Effector CD4-positive, alpha-beta T cell (primary cell): ENCODE measurements around the gene SHC3.

ENCODE experiments used
- DNase-seq: peaks from one replicate; pipeline ENCODE4 v3.0.0-alpha.2; 2020

Gene SHC3

GRCh38 chr9:89049646-89050045 lies 129.0 kb downstream of the SHC3 start:
- DNase-seq: no peak

DNA sequence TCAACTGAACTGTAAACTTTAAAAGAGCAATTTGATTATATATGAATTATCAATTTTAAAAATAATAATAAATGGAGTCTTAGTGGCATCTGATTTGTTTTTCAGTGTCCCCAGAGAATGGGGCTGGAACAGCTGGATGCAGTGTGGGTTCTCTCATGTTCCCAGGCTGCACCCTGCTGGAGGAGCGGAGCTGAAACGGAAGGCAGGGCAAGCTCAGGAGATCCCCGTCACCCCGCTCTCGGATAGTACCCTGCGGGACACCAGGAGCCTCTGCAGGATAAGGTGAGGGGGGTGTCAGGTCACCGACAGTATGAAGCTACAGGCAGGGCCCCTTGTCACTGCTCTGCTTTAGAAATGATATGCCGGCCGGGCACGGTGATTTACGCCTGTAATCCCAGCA lies 130.0 kb downstream of the SHC3 start:
- no peak for DNase-seq

- no peak for DNase-seq
Measured at GRCh38 chr9:89047667-89048066, 131.0 kb downstream of the SHC3 start.

GRCh38 chr9:89046832-89047231 lies 131.8 kb downstream of the SHC3 start:
- no peak for DNase-seq

- no peak for DNase-seq
Measured at GRCh38 chr9:89044881-89045280, 133.7 kb downstream of the SHC3 start.

- DNase-seq: no peak
Measured at GRCh38 chr9:89044104-89044503, 134.5 kb downstream of the SHC3 start.

DNA sequence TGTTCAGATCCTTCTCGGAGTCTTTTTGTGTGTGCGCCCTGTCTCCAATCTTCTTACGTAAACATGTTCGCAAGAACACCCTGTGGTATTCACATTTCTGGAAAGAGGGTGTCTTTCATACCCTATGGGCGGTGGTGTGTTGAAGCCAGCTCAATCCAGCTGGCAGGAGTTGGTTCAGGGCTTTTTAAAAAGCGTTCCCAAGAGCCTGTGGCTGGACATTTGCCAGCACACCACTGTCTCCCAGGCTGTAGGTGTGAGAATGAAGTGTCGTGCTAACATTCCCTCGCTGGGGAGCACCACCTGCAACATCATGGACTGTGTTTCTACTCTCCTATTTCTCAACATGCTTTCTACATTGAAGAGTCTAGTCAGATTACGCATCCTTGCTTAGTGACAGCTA lies 135.6 kb downstream of the SHC3 start:
- no peak for DNase-seq

DNA sequence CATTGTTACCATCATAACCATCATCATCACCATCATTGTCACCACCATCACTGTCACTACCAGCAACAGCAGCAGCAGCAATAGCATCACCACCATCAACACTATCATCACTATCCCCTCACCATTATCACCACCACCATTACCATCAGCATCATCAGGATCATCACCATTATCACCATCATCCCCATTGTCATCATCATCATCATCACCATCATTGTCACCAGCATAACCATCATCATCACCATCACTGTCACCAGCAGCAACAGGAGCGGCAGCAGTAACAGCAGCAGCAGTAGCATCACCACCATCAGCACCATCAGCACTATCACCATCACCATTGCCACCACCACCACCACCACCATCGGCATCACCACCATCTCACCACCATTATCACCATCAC lies 139.0 kb downstream of the SHC3 start:
- DNase-seq: no peak

DNA sequence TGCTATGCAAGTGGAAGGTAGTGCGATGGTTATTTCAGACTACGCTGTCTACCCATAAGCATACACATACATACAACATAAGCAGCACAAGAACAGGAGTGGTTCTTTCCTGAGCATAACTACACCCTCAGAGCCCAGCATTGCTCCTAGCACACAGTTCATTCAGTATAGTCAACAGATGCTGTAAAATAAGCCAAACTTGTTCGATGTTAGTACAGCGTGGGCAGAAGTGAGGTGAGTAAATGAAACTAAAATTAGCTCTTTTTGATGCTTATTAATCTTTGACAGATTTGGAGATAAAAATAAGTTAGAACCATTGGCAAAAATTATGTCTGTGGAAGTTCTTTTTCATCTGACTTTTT lies 139.5 kb downstream of the SHC3 start:
- no peak for DNase-seq

DNA sequence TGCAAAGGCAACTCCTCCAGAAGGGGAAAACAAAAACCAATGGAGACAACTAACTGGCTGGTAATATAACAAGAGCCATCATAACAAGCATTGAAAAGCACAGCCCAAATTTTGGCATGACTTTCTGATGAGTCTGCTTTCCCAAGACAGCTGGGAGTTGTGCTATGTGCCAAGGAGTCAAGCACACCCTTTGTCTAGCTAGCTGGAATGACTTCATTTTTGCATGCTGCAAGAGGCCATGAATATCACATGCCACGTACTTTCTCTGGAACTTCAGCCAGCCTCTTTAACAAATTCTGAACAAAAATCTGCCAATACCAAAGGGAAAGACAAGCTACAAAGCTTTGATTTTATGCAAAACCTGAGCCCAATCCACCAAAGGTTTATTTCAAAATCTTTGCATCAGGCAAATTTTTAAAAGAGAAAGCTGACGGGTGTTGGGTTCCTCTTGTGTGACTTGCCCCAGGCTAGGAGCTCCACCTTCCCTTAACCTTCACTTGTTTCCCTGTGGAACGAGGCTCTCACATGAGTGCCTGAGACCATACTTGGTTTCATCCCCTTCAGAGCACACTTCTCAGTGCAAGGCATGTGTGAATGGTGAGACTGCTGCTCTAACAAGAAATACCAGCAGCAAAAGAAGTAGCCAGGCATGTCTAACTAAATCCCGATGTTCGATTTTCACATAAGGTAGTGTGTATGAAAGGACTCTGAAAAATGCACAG lies 140.1 kb downstream of the SHC3 start:
- no peak for DNase-seq

GRCh38 chr9:89037891-89038290 lies 140.7 kb downstream of the SHC3 start:
- DNase-seq: no peak

GRCh38 chr9:89037346-89037745 lies 141.3 kb downstream of the SHC3 start:
- no peak for DNase-seq

DNA sequence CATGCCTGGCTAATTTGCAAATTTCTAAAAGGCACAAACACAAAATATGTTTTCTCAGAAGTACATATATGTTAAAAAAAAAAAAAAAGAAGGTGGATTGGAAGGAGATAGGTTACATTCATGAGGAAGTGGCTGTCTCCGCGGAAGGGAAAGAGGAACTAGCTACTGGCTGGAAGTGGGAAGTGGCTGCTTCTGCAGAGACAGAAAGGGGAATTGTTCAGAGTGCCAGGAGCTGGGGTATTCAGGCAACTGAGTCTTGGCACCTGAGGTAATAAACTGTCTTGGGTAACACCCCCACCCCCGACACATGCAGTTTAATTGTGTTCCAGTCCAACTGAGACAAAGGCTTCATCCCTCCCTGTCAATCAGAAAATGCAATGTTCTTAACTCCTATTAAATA lies 141.7 kb downstream of the SHC3 start:
- no peak for DNase-seq

GRCh38 chr9:89036383-89036782 lies 142.2 kb downstream of the SHC3 start:
- DNase-seq: no peak

DNA sequence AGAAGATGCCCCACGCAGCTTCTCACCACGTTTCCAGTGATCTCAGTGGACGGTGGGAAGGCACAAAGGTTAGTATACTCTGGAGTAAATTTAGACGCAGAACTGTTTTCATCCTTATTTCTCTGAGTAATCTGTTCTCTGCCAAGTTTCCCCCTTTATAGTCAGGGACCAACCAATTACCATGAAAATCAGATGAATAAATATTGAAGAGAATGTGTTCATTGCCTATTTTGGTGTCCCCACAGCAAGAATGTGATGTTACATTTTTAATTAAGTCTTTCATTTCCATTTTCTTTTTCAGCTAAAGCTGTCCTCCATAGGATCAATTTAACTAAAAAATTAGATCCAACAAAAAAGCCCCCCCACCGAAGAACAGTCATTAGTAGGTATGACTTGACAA lies 146.0 kb downstream of the SHC3 start:
- no peak for DNase-seq

GRCh38 chr9:89032173-89032572 lies 146.4 kb downstream of the SHC3 start:
- no peak for DNase-seq

- no peak for DNase-seq
Measured at GRCh38 chr9:89029788-89030187, 148.8 kb downstream of the SHC3 start.

- no peak for DNase-seq
Measured at GRCh38 chr9:89026876-89027275, 151.7 kb downstream of the SHC3 start.

GRCh38 chr9:89025553-89025952 lies 153.1 kb downstream of the SHC3 start:
- DNase-seq: no peak

GRCh38 chr9:89024727-89025126 lies 153.9 kb downstream of the SHC3 start:
- no peak for DNase-seq

GRCh38 chr9:89023740-89024139 lies 154.9 kb downstream of the SHC3 start:
- DNase-seq: no peak

GRCh38 chr9:89022902-89023301 lies 155.7 kb downstream of the SHC3 start:
- DNase-seq: no peak

DNA sequence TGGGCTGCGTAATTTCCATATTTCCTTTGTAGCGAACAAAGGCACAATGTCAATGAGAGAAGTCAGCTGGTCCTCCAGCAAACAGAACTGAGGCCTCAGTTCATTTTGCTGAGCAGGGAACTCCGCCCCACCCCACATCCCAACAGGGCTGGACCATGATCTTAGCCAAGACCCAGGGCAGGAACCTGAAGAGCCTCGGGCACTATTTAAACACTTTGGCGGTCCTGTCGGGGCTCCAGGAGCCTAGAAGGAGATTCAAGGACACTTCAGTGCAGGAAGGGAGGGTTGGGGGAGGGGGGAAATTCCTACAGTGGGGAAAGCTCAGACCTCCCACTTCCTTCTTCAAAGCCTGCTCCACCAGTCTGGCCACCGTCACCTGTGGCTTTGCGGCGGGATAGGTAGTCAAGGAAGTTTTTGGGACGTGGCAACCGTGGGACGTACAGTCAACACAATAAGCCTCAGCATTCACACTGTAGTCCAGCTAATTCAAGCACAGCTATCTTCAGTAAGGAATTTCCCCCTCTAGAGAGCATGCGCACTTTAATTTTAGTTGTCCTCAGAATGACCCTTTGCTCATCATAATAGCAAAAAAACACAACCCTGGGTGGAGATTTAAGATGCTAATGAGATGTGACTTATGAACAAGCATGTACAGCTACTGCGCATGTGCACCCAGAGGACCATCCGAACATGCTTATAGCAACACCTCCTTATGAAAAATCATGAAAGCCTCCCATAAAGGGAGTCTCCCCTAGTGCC lies 156.4 kb downstream of the SHC3 start:
- no peak for DNase-seq

GRCh38 chr9:89021154-89021803 lies 157.3 kb downstream of the SHC3 start:
- DNase-seq: no peak
